ENCODE results near the gene B3GALNT2. TPM values are rescaled to one million over a fixed set of nuclear protein-coding genes. Genes with fewer than 3 reads are reported as not detected.

B3GALNT2 gene
- total RNA-seq, 1 donor from 2014 or later, result 42.7 TPM

GRCh38 chr1:235513495-235514366 lies 9.5 kb upstream of the B3GALNT2 start:
- no peak overlapping the region for H3K4me3 Mint-ChIP-seq
- no peaks in the 10 kb centered on the region for H3K27me3 Mint-ChIP-seq (ENCODE audit: insufficient read depth, low read depth)
- no peaks in the 10 kb centered on the region for H3K79me2 ChIP-seq (ENCODE audit: low read depth)
- H2AFZ ChIP-seq (replicated peaks), result no peak overlapping the region
- H3K9me3 Mint-ChIP-seq, result no peaks in the 10 kb centered on the region
- no peaks in the 10 kb centered on the region for H3K9me3 ChIP-seq (ENCODE audit: low read depth)
- H3K27me3 ChIP-seq, result no peaks in the 10 kb centered on the region
- no peak overlapping the region for H3K4me3 ChIP-seq
- no peaks in the 10 kb centered on the region for H3K36me3 ChIP-seq
- H3K4me1 Mint-ChIP-seq, result no peaks in the 10 kb centered on the region
- no peaks in the 10 kb centered on the region for H3F3A ChIP-seq (ENCODE audit: low read depth)
- H3K27ac Mint-ChIP-seq, result no peak overlapping the region
- H3K9ac ChIP-seq, result no peak overlapping the region
- H3K4me1 ChIP-seq, result no peaks in the 10 kb centered on the region
- TF ChIP-seq EZH2phosphoT487 (IDR thresholded peaks at IDR 0.05), result no peak
- no peak for TF ChIP-seq EZH2 (IDR thresholded peaks at IDR 0.05)
- TF ChIP-seq CTCF (IDR thresholded peaks at IDR 0.05), result peak; percentile 95
- H3K36me3 Mint-ChIP-seq, result no peaks in the 10 kb centered on the region
- DNase-seq (ENCODE audit: low spot score), result peak; percentile 73
- no peak overlapping the region for H3K4me2 ChIP-seq
- no peak overlapping the region for H3K27ac ChIP-seq
- H4K20me1 ChIP-seq (ENCODE audit: low read depth), result no peaks in the 10 kb centered on the region

- Histone ChIP-seq H3K9me3 (ENCODE audit: low read depth) (no peaks in the 10 kb centered on the region), H3K27me3 (no peaks in the 10 kb centered on the region), H3K4me2 (no peak overlapping the region), H3K79me2 (ENCODE audit: low read depth) (no peaks in the 10 kb centered on the region), H3K27ac (no peak overlapping the region), H3K4me3 (no peak overlapping the region), H3K4me1 (no peaks in the 10 kb centered on the region), H3K9ac (no peak overlapping the region), H4K20me1 (ENCODE audit: low read depth) (no peaks in the 10 kb centered on the region), H3F3A (ENCODE audit: low read depth) (no peaks in the 10 kb centered on the region), H2AFZ (replicated peaks) (peak overlapping the region; percentile 42), H3K36me3 (no peaks in the 10 kb centered on the region)
- Mint-ChIP-seq H3K4me1 (no peaks in the 10 kb centered on the region), H3K36me3 (no peaks in the 10 kb centered on the region), H3K9me3 (no peaks in the 10 kb centered on the region), H3K27ac (no peak overlapping the region), H3K27me3 (ENCODE audit: insufficient read depth, low read depth) (peaks cover 2% of the 10 kb centered on the region), H3K4me3 (no peak overlapping the region)
- DNase-seq (ENCODE audit: low spot score), result peak; percentile 16
- TF ChIP-seq EZH2phosphoT487 (IDR thresholded peaks at IDR 0.05), result no peak
- TF ChIP-seq EZH2 (IDR thresholded peaks at IDR 0.05), result no peak
- TF ChIP-seq CTCF (IDR thresholded peaks at IDR 0.05), result no peak
Measured at GRCh38 chr1:235511470-235512240, 7.4 kb upstream of the B3GALNT2 start.

GRCh38 chr1:235510823-235511222 lies 6.6 kb upstream of the B3GALNT2 start:
- Mint-ChIP-seq H3K27me3 (ENCODE audit: insufficient read depth, low read depth) (peaks cover 2% of the 10 kb centered on the region), H3K27ac (no peak overlapping the region), H3K36me3 (peaks cover 2% of the 10 kb centered on the region), H3K4me1 (peaks cover 2% of the 10 kb centered on the region), H3K9me3 (no peaks in the 10 kb centered on the region), H3K4me3 (no peak overlapping the region)
- Histone ChIP-seq H3K79me2 (ENCODE audit: low read depth) (no peaks in the 10 kb centered on the region), H3K27me3 (no peaks in the 10 kb centered on the region), H3K4me2 (no peak overlapping the region), H3K4me3 (no peak overlapping the region), H3F3A (ENCODE audit: low read depth) (peaks cover 5% of the 10 kb centered on the region), H3K9me3 (ENCODE audit: low read depth) (no peaks in the 10 kb centered on the region), H3K36me3 (no peaks in the 10 kb centered on the region), H3K4me1 (no peaks in the 10 kb centered on the region), H3K27ac (no peak overlapping the region), H4K20me1 (ENCODE audit: low read depth) (no peaks in the 10 kb centered on the region), H2AFZ (replicated peaks) (no peak overlapping the region), H3K9ac (no peak overlapping the region)
- DNase-seq (ENCODE audit: low spot score), result no peak
- TF ChIP-seq EZH2phosphoT487 (IDR thresholded peaks at IDR 0.05) (no peak), EZH2 (IDR thresholded peaks at IDR 0.05) (no peak), CTCF (IDR thresholded peaks at IDR 0.05) (no peak)
